Measurements from ENCODE around the gene TNKS2.

The TNKS2 gene

GRCh38 chr10:91907914-91908336 lies 109.7 kb downstream of the TNKS2 start:
- no peak for DNase-seq (ENCODE audit: extremely low read depth in 1 of 2, low read depth in 1 of 2)

- peak; percentile 58 to 71 for DNase-seq (ENCODE audit: extremely low read depth in 1 of 2, low read depth in 1 of 2)
Observed at GRCh38 chr10:91908337-91909116, 110.3 kb downstream of the TNKS2 start.

GRCh38 chr10:91909117-91909677 lies 111.0 kb downstream of the TNKS2 start, which contains the start of gene FGFBP3:
Gene FGFBP3, minus strand, starts transcription at chr10:91909486. Its CDS starts 517 bp downstream, at chr10:91908969.
- no peak for DNase-seq (ENCODE audit: extremely low read depth in 1 of 2, low read depth in 1 of 2)

GRCh38 chr10:91910467-91910866 lies 112.2 kb downstream of the TNKS2 start:
- no peak for DNase-seq (ENCODE audit: extremely low read depth in 1 of 2, low read depth in 1 of 2)
